Colonic mucosa (tissue), 4 donors: ENCODE results near the gene CDH4. TPM values are rescaled to one million over a fixed set of nuclear protein-coding genes. Genes with fewer than 3 reads are reported as not detected.

Experiments
- DNase-seq: peaks from one replicate; pipeline ENCODE4 v3.0.0-alpha.2; 2020
- H3K27ac ChIP-seq: fragments of 200-600 bp; one replicate; pipeline ENCODE4 v1.8.0; 2021
- H3K27me3 ChIP-seq: fragments of 200-600 bp; one replicate; pipeline ENCODE4 v1.8.0; 2021
- H3K36me3 ChIP-seq: fragments of 200-600 bp; one replicate; pipeline ENCODE4 v1.8.0; 2021
- H3K4me1 ChIP-seq: fragments of 200-600 bp; one replicate; pipeline ENCODE4 v1.8.0; 2021; ENCODE audit warnings: mild to moderate bottlenecking
- H3K4me3 ChIP-seq: fragments of 200-600 bp; one replicate; pipeline ENCODE4 v1.8.0; 2021
- H3K9ac ChIP-seq, 2 donors: one replicate each; pipeline ENCODE4 v1.7.0; 2013; ENCODE audit warnings: control low read depth in 2 of 2, low read depth in 2 of 2, low read length in 2 of 2
- H3K9me3 ChIP-seq: fragments of 200-600 bp; one replicate; pipeline ENCODE4 v1.8.0; 2021
- CTCF ChIP-seq: fragments of 200-600 bp; IDR thresholded peaks from one replicate; pipeline ENCODE4 v1.8.0; 2022; ENCODE audit warnings: antibody characterized with exemption, mild to moderate bottlenecking
- intact Hi-C: fragments of 100-400 bp; cut with DNase I; formaldehyde crosslinking; loops from one replicate; pipeline ENCODE4 v1.14.1; 2022
- total RNA-seq, 2 donors: library from RNA; stranded (reverse); fragmentation: NEBNext Ultra II Directional in 1 of 2; extraction: Animal tissue kit (Norgen Biotek cat#: 25700) in 1 of 2; gene quantifications; one replicate each; pipeline ENCODE4 v1.2.1, GENCODE V29; 2021
- donor health status: healthy.
- donor health status: DM: no; HTN: no; CAD: no.
- donor health status: DM: no; HTN: no; CAD: no.

The CDH4 gene
- total RNA-seq, 2 donors from 2014 or later = 0.08 TPM; not detected in 1

- Histone ChIP-seq H3K4me3 (no peak overlapping the region), H3K9me3 (no peaks in the 10 kb centered on the region), H3K27ac (no peak overlapping the region), H3K36me3 (no peaks in the 10 kb centered on the region), H3K4me1 (no peaks in the 10 kb centered on the region), H3K9ac (no peak overlapping the region), H3K27me3 (no peaks in the 10 kb centered on the region)
- TF ChIP-seq CTCF = no peak
- intact Hi-C loops = no loop called here
- DNase-seq = no peak
Measured at GRCh38 chr20:61830991-61831390, 578.9 kb downstream of the CDH4 start.

GRCh38 chr20:61832181-61832580, 580.1 kb downstream of the CDH4 start:
- no peak overlapping the region for H3K9ac ChIP-seq
- H3K27me3 ChIP-seq = no peaks in the 10 kb centered on the region
- DNase-seq = no peak
- no peak overlapping the region for H3K27ac ChIP-seq
- H3K36me3 ChIP-seq = no peaks in the 10 kb centered on the region
- H3K4me3 ChIP-seq = no peak overlapping the region
- no peak for TF ChIP-seq CTCF
- H3K4me1 ChIP-seq = no peaks in the 10 kb centered on the region
- H3K9me3 ChIP-seq = no peaks in the 10 kb centered on the region
- intact Hi-C loops = no loop called here

- H3K27me3 ChIP-seq = no peaks in the 10 kb centered on the region
- no peaks in the 10 kb centered on the region for H3K9me3 ChIP-seq
- no peak for TF ChIP-seq CTCF
Measured at GRCh38 chr20:61833807-61834610, 581.9 kb downstream of the CDH4 start.

GRCh38 chr20:61835301-61835700, 583.2 kb downstream of the CDH4 start:
- H3K36me3 ChIP-seq = no peaks in the 10 kb centered on the region
- TF ChIP-seq CTCF = no peak
- H3K4me1 ChIP-seq = no peaks in the 10 kb centered on the region
- no peaks in the 10 kb centered on the region for H3K27me3 ChIP-seq
- no peak overlapping the region for H3K9ac ChIP-seq
- intact Hi-C loops = no loop called here
- no peaks in the 10 kb centered on the region for H3K9me3 ChIP-seq
- no peak overlapping the region for H3K27ac ChIP-seq
- DNase-seq = no peak
- no peak overlapping the region for H3K4me3 ChIP-seq

More at GRCh38 chr20:61833807-61834610, 581.9 kb downstream of the CDH4 start:
- H3K4me1 ChIP-seq = no peaks in the 10 kb centered on the region
- no peak overlapping the region for H3K4me3 ChIP-seq
- intact Hi-C loops = no loop called here
- H3K36me3 ChIP-seq = no peaks in the 10 kb centered on the region
- H3K9ac ChIP-seq = no peak overlapping the region
- no peak for DNase-seq
- H3K27ac ChIP-seq = no peak overlapping the region

GRCh38 chr20:61835791-61836350, 583.8 kb downstream of the CDH4 start:
- no peaks in the 10 kb centered on the region for H3K36me3 ChIP-seq
- intact Hi-C loops = no loop called here
- TF ChIP-seq CTCF = no peak
- no peak overlapping the region for H3K4me3 ChIP-seq
- no peaks in the 10 kb centered on the region for H3K27me3 ChIP-seq
- H3K27ac ChIP-seq = no peak overlapping the region
- DNase-seq = no peak
- no peaks in the 10 kb centered on the region for H3K4me1 ChIP-seq
- no peak overlapping the region for H3K9ac ChIP-seq
- H3K9me3 ChIP-seq = no peaks in the 10 kb centered on the region
